ENCODE measurements around the gene CLEC4F. TPM values are rescaled to one million over a fixed set of nuclear protein-coding genes. Genes with fewer than 3 reads are reported as not detected.

The CLEC4F gene
- total RNA-seq, 1 experiment from 2014 or later = not detected

GRCh38 chr2:70850925-70851324, 30.5 kb upstream of the CLEC4F start (continued):
- TF ChIP-seq ZNF532 (CRISPR knock-in tag; IDR thresholded peaks at IDR 0.05; ENCODE audit: borderline replicate concordance) (no peak), SP1 (CRISPR knock-in tag; conservative IDR thresholded peaks at IDR 0.05) (no peak), E2F1 (CRISPR knock-in tag; IDR thresholded peaks at IDR 0.05) (no peak), USF2 (CRISPR knock-in tag; IDR thresholded peaks at IDR 0.05) (no peak)

- H3K27ac Mint-ChIP-seq = no peak overlapping the region
- DNase-seq (ENCODE audit: low spot score) (peak; percentile 44), ATAC-seq (peak; percentile 47)
- H3K4me1 Mint-ChIP-seq = peaks cover 8% of the 10 kb centered on the region; the same call in 1 of the 2 replicates
- ChIA-PET POLR2A (no interaction called here), CTCF (interaction anchor here (1.5 to 2.0 kb wide), 3 partner anchors 53 to 118 kb away, joined by 4 to 6 read pairs (median 5); partner anchors contain the start of gene FIGLA)
- peaks cover 20% of the 10 kb centered on the region for H3K9me3 Mint-ChIP-seq
- H3K4me3 Mint-ChIP-seq = no peak overlapping the region
- peaks cover 4% of the 10 kb centered on the region for H3K36me3 Mint-ChIP-seq
- TF ChIP-seq FOXP1 (CRISPR knock-in tag; IDR thresholded peaks at IDR 0.05; ENCODE audit: borderline replicate concordance) = peak; percentile 71; the same call in 1 of the 2 replicates
- 0 out of 2 replicates have a peak, but pooled peaks have one; percentile 37 for TF ChIP-seq FOXP4 (CRISPR knock-in tag; IDR thresholded peaks at IDR 0.05)
- TF ChIP-seq NFE2L1 (CRISPR knock-in tag; IDR thresholded peaks at IDR 0.05) = no peak
- 0 out of 2 replicates have a peak, but pooled peaks have one; percentile 35 for TF ChIP-seq ZNF281 (CRISPR knock-in tag; IDR thresholded peaks at IDR 0.05)
- peaks cover 48% of the 10 kb centered on the region for H3K27me3 Mint-ChIP-seq (ENCODE audit: low read depth)
Measured at GRCh38 chr2:70842401-70842800, 22.0 kb upstream of the CLEC4F start.

- ChIA-PET POLR2A (no interaction called here), CTCF (interaction anchor here (1.8 kb wide), 1 partner anchor 122 kb away, joined by 5 read pairs; no protein-coding TSS in a partner anchor)
- no peak overlapping the region for H3K27ac Mint-ChIP-seq
- peaks cover 19% of the 10 kb centered on the region for H3K9me3 Mint-ChIP-seq
- peaks cover 8% of the 10 kb centered on the region; the same call in 1 of the 2 replicates for H3K4me1 Mint-ChIP-seq
- peaks cover 4% of the 10 kb centered on the region for H3K36me3 Mint-ChIP-seq
- H3K4me3 Mint-ChIP-seq = no peak overlapping the region
- H3K27me3 Mint-ChIP-seq (ENCODE audit: low read depth) = peaks cover 21% of the 10 kb centered on the region
- no peak for ATAC-seq
- DNase-seq (ENCODE audit: low spot score) = no peak
- TF ChIP-seq HMGA2 (CRISPR knock-in tag; IDR thresholded peaks at IDR 0.05) (no peak), ZNF281 (CRISPR knock-in tag; IDR thresholded peaks at IDR 0.05) (no peak), HMGXB4 (CRISPR knock-in tag; IDR thresholded peaks at IDR 0.05) (no peak), SP1 (CRISPR knock-in tag; conservative IDR thresholded peaks at IDR 0.05) (no peak), ZNF263 (CRISPR knock-in tag; IDR thresholded peaks at IDR 0.05; ENCODE audit: low read depth) (no peak), SMAD3 (CRISPR knock-in tag; IDR thresholded peaks at IDR 0.05; ENCODE audit: borderline replicate concordance) (no peak), ZNF423 (CRISPR knock-in tag; IDR thresholded peaks at IDR 0.05) (no peak)
Measured at GRCh38 chr2:70837980-70838925, 17.9 kb upstream of the CLEC4F start.

All from WTC11 (cell line).